ENCODE measurements around the gene KRTAP23-1. TPM values are rescaled to one million over a fixed set of nuclear protein-coding genes. Genes with fewer than 3 reads are reported as not detected.

The KRTAP23-1 gene
- not detected for total RNA-seq

- no peaks in the 10 kb centered on the region for H3K27me3 Mint-ChIP-seq
- no peaks in the 10 kb centered on the region for H3K36me3 Mint-ChIP-seq (ENCODE audit: low read depth)
- no peaks in the 10 kb centered on the region for H3K9me3 Mint-ChIP-seq
- H3K27ac Mint-ChIP-seq, result no peak within 1 kb of the TSS
- CTCF ChIA-PET, result no interaction called here
- POLR2A ChIA-PET, result no interaction called here
- no peak for DNase-seq
- no peaks in the 10 kb centered on the region for H3K4me1 Mint-ChIP-seq
- no peak within 1 kb of the TSS for H3K4me3 Mint-ChIP-seq
These were observed at the start of gene KRTAP23-1 for GRCh38 chr21:30348506-30348905. Gene KRTAP23-1 (minus strand): TSS chr21:30348606. CDS start chr21:30348606, 0 bp downstream.

GRCh38 chr21:30395731-30396130 is 47.3 kb upstream of the KRTAP23-1 start, which contains the start of gene KRTAP13-1:
Gene KRTAP13-1 (plus strand): TSS chr21:30396031. CDS start chr21:30396087, 56 bp downstream.
- H3K27me3 Mint-ChIP-seq, result no peaks in the 10 kb centered on the region
- CTCF ChIA-PET, result no interaction called here
- no peaks in the 10 kb centered on the region for H3K9me3 Mint-ChIP-seq
- no peak for DNase-seq
- no peaks in the 10 kb centered on the region for H3K36me3 Mint-ChIP-seq (ENCODE audit: low read depth)
- no peaks in the 10 kb centered on the region for H3K4me1 Mint-ChIP-seq
- H3K27ac Mint-ChIP-seq, result no peak within 1 kb of the TSS
- POLR2A ChIA-PET, result no interaction called here
- no peak within 1 kb of the TSS for H3K4me3 Mint-ChIP-seq

- H3K4me3 Mint-ChIP-seq, result no peak overlapping the region
- ChIA-PET POLR2A (no interaction called here), CTCF (no interaction called here)
- H3K27me3 Mint-ChIP-seq, result no peaks in the 10 kb centered on the region
- no peak for DNase-seq
- H3K27ac Mint-ChIP-seq, result no peak overlapping the region
- peaks cover 3% of the 10 kb centered on the region for H3K9me3 Mint-ChIP-seq
- no peaks in the 10 kb centered on the region for H3K36me3 Mint-ChIP-seq (ENCODE audit: low read depth)
- H3K4me1 Mint-ChIP-seq, result no peaks in the 10 kb centered on the region
These were observed 43.2 kb upstream of the KRTAP23-1 start for GRCh38 chr21:30391492-30392025.

GRCh38 chr21:30382201-30382600 is 33.8 kb upstream of the KRTAP23-1 start:
- POLR2A ChIA-PET, result no interaction called here
- H3K27ac Mint-ChIP-seq, result no peak overlapping the region
- H3K4me1 Mint-ChIP-seq, result no peaks in the 10 kb centered on the region
- H3K9me3 Mint-ChIP-seq, result no peaks in the 10 kb centered on the region
- H3K4me3 Mint-ChIP-seq, result no peak overlapping the region
- CTCF ChIA-PET, result no interaction called here
- H3K27me3 Mint-ChIP-seq, result no peaks in the 10 kb centered on the region
- no peak for DNase-seq
- no peaks in the 10 kb centered on the region for H3K36me3 Mint-ChIP-seq (ENCODE audit: low read depth)

GRCh38 chr21:30372139-30372770 is 23.8 kb upstream of the KRTAP23-1 start, which contains the start of gene KRTAP13-2:
Gene KRTAP13-2 (minus strand): TSS chr21:30372271. CDS start chr21:30372213, 58 bp downstream.
- H3K27me3 Mint-ChIP-seq, result no peaks in the 10 kb centered on the region
- DNase-seq, result no peak
- H3K4me3 Mint-ChIP-seq, result no peak within 1 kb of the TSS
- H3K27ac Mint-ChIP-seq, result no peak within 1 kb of the TSS
- H3K36me3 Mint-ChIP-seq (ENCODE audit: low read depth), result no peaks in the 10 kb centered on the region
- ChIA-PET CTCF (no interaction called here), POLR2A (no interaction called here)
- H3K4me1 Mint-ChIP-seq, result no peaks in the 10 kb centered on the region
- no peaks in the 10 kb centered on the region for H3K9me3 Mint-ChIP-seq

GRCh38 chr21:30355906-30356305 is 7.5 kb upstream of the KRTAP23-1 start:
- CTCF ChIA-PET, result no interaction called here
- Mint-ChIP-seq H3K4me3 (no peak overlapping the region), H3K4me1 (no peaks in the 10 kb centered on the region), H3K27me3 (peaks cover 3% of the 10 kb centered on the region), H3K9me3 (no peaks in the 10 kb centered on the region), H3K36me3 (ENCODE audit: low read depth) (no peaks in the 10 kb centered on the region), H3K27ac (no peak overlapping the region)
- POLR2A ChIA-PET, result no interaction called here
- no peak for DNase-seq

GRCh38 chr21:30354308-30355005 is 6.1 kb upstream of the KRTAP23-1 start:
- ChIA-PET POLR2A (no interaction called here), CTCF (no interaction called here)
- H3K9me3 Mint-ChIP-seq, result no peaks in the 10 kb centered on the region
- no peak overlapping the region for H3K4me3 Mint-ChIP-seq
- no peaks in the 10 kb centered on the region for H3K36me3 Mint-ChIP-seq (ENCODE audit: low read depth)
- H3K27me3 Mint-ChIP-seq, result peaks cover 3% of the 10 kb centered on the region
- DNase-seq, result no peak
- no peaks in the 10 kb centered on the region for H3K4me1 Mint-ChIP-seq
- H3K27ac Mint-ChIP-seq, result no peak overlapping the region

GRCh38 chr21:30351534-30351933 is 3.1 kb upstream of the KRTAP23-1 start:
- ChIA-PET CTCF (interaction anchor here (0.6 kb wide), 1 partner anchor 495 kb away, joined by 3 read pairs; no protein-coding TSS in a partner anchor), POLR2A (no interaction called here)
- Mint-ChIP-seq H3K27ac (no peak overlapping the region), H3K4me1 (no peaks in the 10 kb centered on the region), H3K27me3 (peaks cover 3% of the 10 kb centered on the region), H3K4me3 (no peak overlapping the region), H3K9me3 (no peaks in the 10 kb centered on the region), H3K36me3 (ENCODE audit: low read depth) (no peaks in the 10 kb centered on the region)
- DNase-seq, result no peak

- H3K4me1 Mint-ChIP-seq, result no peaks in the 10 kb centered on the region
- H3K27ac Mint-ChIP-seq, result no peak overlapping the region
- no peaks in the 10 kb centered on the region for H3K9me3 Mint-ChIP-seq
- no peak overlapping the region for H3K4me3 Mint-ChIP-seq
- H3K36me3 Mint-ChIP-seq (ENCODE audit: low read depth), result no peaks in the 10 kb centered on the region
- H3K27me3 Mint-ChIP-seq, result peaks cover 3% of the 10 kb centered on the region
- DNase-seq, result no peak
- POLR2A ChIA-PET, result no interaction called here
- CTCF ChIA-PET, result no interaction called here
These were observed 1.2 kb upstream of the KRTAP23-1 start for GRCh38 chr21:30349572-30349971.

GRCh38 chr21:30345014-30345413 is 3.4 kb downstream of the KRTAP23-1 start:
- Mint-ChIP-seq H3K4me3 (no peak overlapping the region), H3K9me3 (no peaks in the 10 kb centered on the region), H3K27ac (no peak overlapping the region), H3K27me3 (peaks cover 2% of the 10 kb centered on the region), H3K36me3 (ENCODE audit: low read depth) (no peaks in the 10 kb centered on the region), H3K4me1 (no peaks in the 10 kb centered on the region)
- POLR2A ChIA-PET, result no interaction called here
- CTCF ChIA-PET, result no interaction called here
- no peak for DNase-seq

- no peaks in the 10 kb centered on the region for H3K4me1 Mint-ChIP-seq
- no peaks in the 10 kb centered on the region for H3K36me3 Mint-ChIP-seq (ENCODE audit: low read depth)
- ChIA-PET POLR2A (interaction anchor here (0.6 kb wide), 1 partner anchor 11 kb away, joined by 4 read pairs; no protein-coding TSS in a partner anchor), CTCF (no interaction called here)
- H3K9me3 Mint-ChIP-seq, result no peaks in the 10 kb centered on the region
- no peak overlapping the region for H3K27ac Mint-ChIP-seq
- H3K4me3 Mint-ChIP-seq, result no peak overlapping the region
- DNase-seq, result no peak
- peaks cover 2% of the 10 kb centered on the region for H3K27me3 Mint-ChIP-seq
These were observed 7.5 kb downstream of the KRTAP23-1 start for GRCh38 chr21:30340714-30341573.

- no peak for DNase-seq
- Mint-ChIP-seq H3K9me3 (no peaks in the 10 kb centered on the region), H3K27ac (no peak overlapping the region), H3K27me3 (peaks cover 2% of the 10 kb centered on the region), H3K4me1 (no peaks in the 10 kb centered on the region), H3K36me3 (ENCODE audit: low read depth) (no peaks in the 10 kb centered on the region), H3K4me3 (no peak overlapping the region)
- POLR2A ChIA-PET, result no interaction called here
- CTCF ChIA-PET, result no interaction called here
These were observed 9.7 kb downstream of the KRTAP23-1 start for GRCh38 chr21:30338717-30339116.

GRCh38 chr21:30337772-30338171 is 10.6 kb downstream of the KRTAP23-1 start:
- CTCF ChIA-PET, result no interaction called here
- H3K27me3 Mint-ChIP-seq, result no peaks in the 10 kb centered on the region
- no peaks in the 10 kb centered on the region for H3K9me3 Mint-ChIP-seq
- no peaks in the 10 kb centered on the region for H3K4me1 Mint-ChIP-seq
- no peak overlapping the region for H3K4me3 Mint-ChIP-seq
- H3K27ac Mint-ChIP-seq, result no peak overlapping the region
- no peak for DNase-seq
- POLR2A ChIA-PET, result no interaction called here
- no peaks in the 10 kb centered on the region for H3K36me3 Mint-ChIP-seq (ENCODE audit: low read depth)

All from activated CD4-positive, alpha-beta T cell treated with anti-CD3 and anti-CD28 coated beads, Interleukin-2, amount 10 ng/mL, durations not matched to agents 7 days and 5 days (primary cell).